ENCODE data around the gene DLGAP4. TPM values are rescaled to one million over a fixed set of nuclear protein-coding genes. Genes with fewer than 3 reads are reported as not detected.
"Not testable (repeated sequence)": the region's sequence is repeated elsewhere in the genome, so short reads cannot be mapped to it uniquely, and the experiment has no call there.

The DLGAP4 gene
- polyA plus RNA-seq, 5 donors: 46.9 to 81.3 (median 64.7) TPM

GRCh38 chr20:36469973-36470372 lies 163.8 kb downstream of the DLGAP4 start:
- DNase-seq: no peak

GRCh38 chr20:36471885-36472636 lies 165.9 kb downstream of the DLGAP4 start:
- no peak for DNase-seq

GRCh38 chr20:36472637-36473090 lies 166.5 kb downstream of the DLGAP4 start:
- DNase-seq: no peak

- no peak for DNase-seq
Observed at GRCh38 chr20:36473164-36473563, 167.0 kb downstream of the DLGAP4 start.

GRCh38 chr20:36474563-36474962 lies 168.4 kb downstream of the DLGAP4 start:
- DNase-seq: no peak

- not testable (repeated sequence) for DNase-seq
Observed at GRCh38 chr20:36475054-36475453, 168.9 kb downstream of the DLGAP4 start.

GRCh38 chr20:36477475-36477874 lies 171.3 kb downstream of the DLGAP4 start:
- no peak for DNase-seq

- DNase-seq: no peak
Observed at GRCh38 chr20:36478137-36478905, 172.2 kb downstream of the DLGAP4 start.

GRCh38 chr20:36479938-36480337 lies 173.8 kb downstream of the DLGAP4 start:
- no peak for DNase-seq

- DNase-seq: no peak
Observed at GRCh38 chr20:36480456-36481048, 174.4 kb downstream of the DLGAP4 start.

- no peak for DNase-seq
Observed at GRCh38 chr20:36481380-36482043, 175.4 kb downstream of the DLGAP4 start.

GRCh38 chr20:36482044-36482473 lies 175.9 kb downstream of the DLGAP4 start:
- DNase-seq: no peak

GRCh38 chr20:36483209-36483918 lies 177.2 kb downstream of the DLGAP4 start:
- DNase-seq: no peak

- DNase-seq: no peak
Observed at GRCh38 chr20:36483919-36484808, 178.0 kb downstream of the DLGAP4 start.

GRCh38 chr20:36485286-36485685 lies 179.1 kb downstream of the DLGAP4 start:
- no peak for DNase-seq

GRCh38 chr20:36487069-36487468 lies 180.9 kb downstream of the DLGAP4 start:
- DNase-seq: no peak

- DNase-seq: no peak
Observed at GRCh38 chr20:36490191-36490590, 184.1 kb downstream of the DLGAP4 start.

GRCh38 chr20:36491901-36492617 lies 185.9 kb downstream of the DLGAP4 start:
- no peak for DNase-seq

- DNase-seq: no peak
Observed at GRCh38 chr20:36493051-36493800, 187.1 kb downstream of the DLGAP4 start.

All from right lung (tissue), 5 donors.